Measurements from ENCODE around the gene FAAP24. TPM values are rescaled to one million over a fixed set of nuclear protein-coding genes. Genes with fewer than 3 reads are reported as not detected.
A peak's percentile ranks its signal among the peaks of the same experiment; 100 is the strongest.

Gene FAAP24
- total and polyA plus RNA-seq, 2 of the 13 experiments (the other 11 are each of a cell fraction or from before 2014, with no cell fraction given): 2.3 to 6.0 TPM

DNA sequence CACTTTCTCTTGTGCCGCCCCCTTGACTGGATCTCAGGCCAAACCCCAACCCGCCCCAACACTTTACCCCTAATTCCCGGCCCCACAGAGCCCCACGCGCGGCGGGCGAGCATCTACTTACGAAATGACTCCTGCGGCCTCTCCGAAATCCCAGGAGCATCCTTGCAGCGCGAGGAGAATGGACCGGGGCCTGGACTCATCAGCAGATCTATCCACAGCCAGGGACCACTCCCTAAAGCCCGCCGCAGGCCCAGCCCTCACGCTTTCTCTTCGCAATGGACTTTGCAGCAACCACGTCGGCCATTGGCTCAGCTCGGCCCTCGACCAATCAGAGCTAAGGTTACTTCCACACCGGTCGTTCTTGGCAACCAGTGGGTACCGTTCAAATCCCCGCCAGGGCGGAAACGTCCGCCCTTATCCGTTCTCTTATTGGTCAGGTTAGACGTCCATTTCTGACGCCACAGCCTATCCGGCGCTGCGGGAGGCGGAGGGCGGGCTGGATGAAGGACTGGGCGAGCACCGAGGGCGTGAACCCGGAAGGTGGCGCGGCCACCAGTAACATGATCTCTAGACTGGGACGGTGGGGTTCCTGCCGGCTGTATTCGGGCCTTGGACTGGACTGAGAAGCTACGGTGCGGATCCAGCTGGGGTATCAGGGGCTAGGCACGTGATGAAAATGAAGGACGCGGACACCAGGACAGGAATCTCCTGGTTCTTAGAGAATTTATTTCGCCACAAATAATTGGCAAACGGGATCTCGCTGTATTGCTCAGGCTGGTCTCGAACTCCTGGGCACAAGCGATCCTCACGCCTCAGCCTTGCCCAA, at the start of gene FAAP24, which contains the start of gene CEP89 (continued):
- no peak for TF ChIP-seq POLR2AphosphoS2 (IDR thresholded peaks at IDR 0.05; ENCODE audit: low read depth, low read length)
- TF ChIP-seq, protein P1, sequence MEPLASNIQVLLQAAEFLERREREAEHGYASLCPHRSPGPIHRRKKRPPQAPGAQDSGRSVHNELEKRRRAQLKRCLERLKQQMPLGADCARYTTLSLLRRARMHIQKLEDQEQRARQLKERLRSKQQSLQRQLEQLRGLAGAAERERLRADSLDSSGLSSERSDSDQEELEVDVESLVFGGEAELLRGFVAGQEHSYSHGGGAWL (CRISPR knock-in tag; IDR thresholded peaks at IDR 0.05): 0 out of 2 replicates have a peak, but pooled peaks have one; percentile 59
- TF ChIP-seq SYNCRIP (IDR thresholded peaks at IDR 0.05; ENCODE audit: insufficient read depth, low read depth, low read length): no peak
- TF ChIP-seq ZNF530 (CRISPR knock-in tag; IDR thresholded peaks at IDR 0.05; ENCODE audit: low read depth): no peak
- TF ChIP-seq ZNF263 (CRISPR knock-in tag; IDR thresholded peaks at IDR 0.05): no peak
- no peak for TF ChIP-seq ZNF7 (CRISPR knock-in tag; IDR thresholded peaks at IDR 0.05)
- peak; percentile 75; the same call in 1 of the 2 replicates for TF ChIP-seq ZNF788 (CRISPR knock-in tag; IDR thresholded peaks at IDR 0.05; ENCODE audit: borderline replicate concordance)
- no peak for TF ChIP-seq ZNF543 (CRISPR knock-in tag; IDR thresholded peaks at IDR 0.05)
- TF ChIP-seq, protein P2, sequence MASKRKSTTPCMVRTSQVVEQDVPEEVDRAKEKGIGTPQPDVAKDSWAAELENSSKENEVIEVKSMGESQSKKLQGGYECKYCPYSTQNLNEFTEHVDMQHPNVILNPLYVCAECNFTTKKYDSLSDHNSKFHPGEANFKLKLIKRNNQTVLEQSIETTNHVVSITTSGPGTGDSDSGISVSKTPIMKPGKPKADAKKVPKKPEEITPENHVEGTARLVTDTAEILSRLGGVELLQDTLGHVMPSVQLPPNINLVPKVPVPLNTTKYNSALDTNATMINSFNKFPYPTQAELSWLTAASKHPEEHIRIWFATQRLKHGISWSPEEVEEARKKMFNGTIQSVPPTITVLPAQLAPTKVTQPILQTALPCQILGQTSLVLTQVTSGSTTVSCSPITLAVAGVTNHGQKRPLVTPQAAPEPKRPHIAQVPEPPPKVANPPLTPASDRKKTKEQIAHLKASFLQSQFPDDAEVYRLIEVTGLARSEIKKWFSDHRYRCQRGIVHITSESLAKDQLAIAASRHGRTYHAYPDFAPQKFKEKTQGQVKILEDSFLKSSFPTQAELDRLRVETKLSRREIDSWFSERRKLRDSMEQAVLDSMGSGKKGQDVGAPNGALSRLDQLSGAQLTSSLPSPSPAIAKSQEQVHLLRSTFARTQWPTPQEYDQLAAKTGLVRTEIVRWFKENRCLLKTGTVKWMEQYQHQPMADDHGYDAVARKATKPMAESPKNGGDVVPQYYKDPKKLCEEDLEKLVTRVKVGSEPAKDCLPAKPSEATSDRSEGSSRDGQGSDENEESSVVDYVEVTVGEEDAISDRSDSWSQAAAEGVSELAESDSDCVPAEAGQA (IDR thresholded peaks at IDR 0.05; ENCODE audit: low read depth): 0 out of 2 replicates have a peak, but pooled peaks have one; percentile 35
- TF ChIP-seq, protein P2 (CRISPR knock-in tag; IDR thresholded peaks at IDR 0.05; ENCODE audit: borderline replicate concordance): no peak
- TF ChIP-seq MTA3 (CRISPR knock-in tag; IDR thresholded peaks at IDR 0.05): no peak
- TF ChIP-seq ZNF256 (CRISPR knock-in tag; conservative IDR thresholded peaks at IDR 0.05): no peak
- peak; percentile 100 for TF ChIP-seq ZNF878 (CRISPR knock-in tag; IDR thresholded peaks at IDR 0.05)
- peak; percentile 34 to 58; a peak in 3 of 4 replicates for TF ChIP-seq NR2F1 (CRISPR knock-in tag; IDR thresholded peaks at IDR 0.05)
- no peak for TF ChIP-seq ZNF776 (CRISPR knock-in tag; IDR thresholded peaks at IDR 0.05)
- TF ChIP-seq TCF7L2 (IDR thresholded peaks at IDR 0.05; ENCODE audit: low read depth, low read length): no peak
- TF ChIP-seq TBX2 (CRISPR knock-in tag; IDR thresholded peaks at IDR 0.05; ENCODE audit: borderline replicate concordance): peak; percentile 89
- peak; percentile 93 for TF ChIP-seq KAT8 (CRISPR knock-in tag; IDR thresholded peaks at IDR 0.05)
- peak; percentile 99 for TF ChIP-seq ZNF468 (CRISPR knock-in tag; IDR thresholded peaks at IDR 0.05)
- TF ChIP-seq KDM5A (IDR thresholded peaks at IDR 0.05; ENCODE audit: borderline replicate concordance, low read length): peak; percentile 92
- TF ChIP-seq ATRX (CRISPR knock-in tag; IDR thresholded peaks at IDR 0.05; ENCODE audit: borderline replicate concordance): no peak
- peak; percentile 97 for TF ChIP-seq ELF3 (CRISPR knock-in tag; IDR thresholded peaks at IDR 0.05)
- no peak for TF ChIP-seq PRPF4 (IDR thresholded peaks at IDR 0.05; ENCODE audit: low read depth, low read length, poor library complexity, severe bottlenecking)
- TF ChIP-seq ZNF333 (CRISPR knock-in tag; IDR thresholded peaks at IDR 0.05; ENCODE audit: borderline replicate concordance): no peak
- TF ChIP-seq SRF (IDR thresholded peaks at IDR 0.05; ENCODE audit: low read depth, low read length): no peak
- TF ChIP-seq NPAS2 (CRISPR knock-in tag; IDR thresholded peaks at IDR 0.05; ENCODE audit: borderline replicate concordance): no peak

Measured in HepG2 (cell line).